Measurements from ENCODE around the gene TRIP12. TPM values are rescaled to one million over a fixed set of nuclear protein-coding genes. Genes with fewer than 3 reads are reported as not detected.
"Not testable (repeated sequence)": the region's sequence is repeated elsewhere in the genome, so short reads cannot be mapped to it uniquely, and the experiment has no call there.

Gene TRIP12
- total RNA-seq, 2 donors from 2014 or later: 77.6 to 170 TPM

DNA sequence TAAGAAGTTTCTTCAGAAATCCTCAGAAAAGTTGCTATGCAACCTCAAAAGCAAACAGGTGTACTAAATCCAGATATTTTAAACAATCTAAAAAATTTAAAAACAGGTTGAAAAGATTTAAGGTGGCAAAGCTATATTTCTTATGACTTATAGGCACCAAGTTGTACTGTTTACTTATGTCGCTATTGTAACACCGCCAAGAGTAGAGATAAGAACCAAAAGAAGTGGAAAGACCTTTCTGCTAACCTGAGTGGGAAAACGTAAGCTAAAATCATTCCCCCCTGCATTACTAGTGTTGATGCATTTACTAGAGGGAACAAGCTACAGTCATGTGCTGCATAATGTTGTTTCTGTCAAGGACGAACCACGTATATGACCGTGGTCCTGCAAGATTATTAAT, 83.1 kb downstream of the TRIP12 start:
- H3K27ac ChIP-seq: no peak overlapping the region
- no peaks in the 10 kb centered on the region for H3K9me3 ChIP-seq
- ATAC-seq (no peak), DNase-seq (no peak)
- peaks cover 5% of the 10 kb centered on the region for H3K4me1 ChIP-seq
- TF ChIP-seq, protein P1, sequence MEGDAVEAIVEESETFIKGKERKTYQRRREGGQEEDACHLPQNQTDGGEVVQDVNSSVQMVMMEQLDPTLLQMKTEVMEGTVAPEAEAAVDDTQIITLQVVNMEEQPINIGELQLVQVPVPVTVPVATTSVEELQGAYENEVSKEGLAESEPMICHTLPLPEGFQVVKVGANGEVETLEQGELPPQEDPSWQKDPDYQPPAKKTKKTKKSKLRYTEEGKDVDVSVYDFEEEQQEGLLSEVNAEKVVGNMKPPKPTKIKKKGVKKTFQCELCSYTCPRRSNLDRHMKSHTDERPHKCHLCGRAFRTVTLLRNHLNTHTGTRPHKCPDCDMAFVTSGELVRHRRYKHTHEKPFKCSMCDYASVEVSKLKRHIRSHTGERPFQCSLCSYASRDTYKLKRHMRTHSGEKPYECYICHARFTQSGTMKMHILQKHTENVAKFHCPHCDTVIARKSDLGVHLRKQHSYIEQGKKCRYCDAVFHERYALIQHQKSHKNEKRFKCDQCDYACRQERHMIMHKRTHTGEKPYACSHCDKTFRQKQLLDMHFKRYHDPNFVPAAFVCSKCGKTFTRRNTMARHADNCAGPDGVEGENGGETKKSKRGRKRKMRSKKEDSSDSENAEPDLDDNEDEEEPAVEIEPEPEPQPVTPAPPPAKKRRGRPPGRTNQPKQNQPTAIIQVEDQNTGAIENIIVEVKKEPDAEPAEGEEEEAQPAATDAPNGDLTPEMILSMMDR (IDR thresholded peaks at IDR 0.05): no peak
- no peak for TF ChIP-seq POLR2A (IDR thresholded peaks at IDR 0.05)
- H3K36me3 ChIP-seq (replicated peaks in 1 of 2; ENCODE audit: insufficient read depth in 1 of 2, low read depth in 2 of 2): peaks cover 0 to 9% of the 10 kb centered on the region in 2 donors
- 46 to 60% methylated on average over 6 of the region's 6 CpGs for WGBS, 2 donors
- H3K27me3 ChIP-seq: no peaks in the 10 kb centered on the region
- H3K4me3 ChIP-seq: no peak overlapping the region
- intact Hi-C loops (cut with DNase I): no loop called here

DNA sequence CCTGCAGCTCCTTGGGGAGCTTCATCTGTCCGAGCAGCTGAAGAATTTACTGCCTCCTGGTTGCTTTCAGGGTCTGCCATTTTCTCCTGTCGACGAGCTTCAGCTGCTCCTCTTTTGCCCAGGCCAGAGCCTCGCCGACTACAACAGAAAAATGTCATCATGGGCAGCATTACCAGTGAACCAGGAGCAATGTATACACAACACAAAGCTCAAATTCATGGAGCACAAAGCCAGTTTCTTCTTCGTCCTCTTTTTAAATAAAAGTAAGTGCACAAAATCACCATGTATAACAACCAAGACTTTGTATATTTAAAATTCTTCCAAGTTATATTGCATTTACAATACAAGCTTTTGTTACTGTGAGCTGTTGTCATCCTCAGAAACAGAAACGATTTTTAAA, 85.0 kb downstream of the TRIP12 start:
- Histone ChIP-seq H3K36me3 (replicated peaks in 1 of 2; ENCODE audit: insufficient read depth in 1 of 2, low read depth in 2 of 2) (peaks cover 0 to 9% of the 10 kb centered on the region in 2 donors), H3K9me3 (no peaks in the 10 kb centered on the region), H3K4me3 (no peak overlapping the region), H3K27ac (no peak overlapping the region), H3K4me1 (peaks cover 5% of the 10 kb centered on the region), H3K27me3 (no peaks in the 10 kb centered on the region)
- WGBS, 2 donors: 88 to 91% methylated on average over 7 of the region's 7 CpGs
- DNase-seq: no peak
- no peak for ATAC-seq
- intact Hi-C loops (cut with DNase I): no loop called here
- TF ChIP-seq, protein P1 (IDR thresholded peaks at IDR 0.05): no peak
- TF ChIP-seq POLR2A (IDR thresholded peaks at IDR 0.05): no peak

DNA sequence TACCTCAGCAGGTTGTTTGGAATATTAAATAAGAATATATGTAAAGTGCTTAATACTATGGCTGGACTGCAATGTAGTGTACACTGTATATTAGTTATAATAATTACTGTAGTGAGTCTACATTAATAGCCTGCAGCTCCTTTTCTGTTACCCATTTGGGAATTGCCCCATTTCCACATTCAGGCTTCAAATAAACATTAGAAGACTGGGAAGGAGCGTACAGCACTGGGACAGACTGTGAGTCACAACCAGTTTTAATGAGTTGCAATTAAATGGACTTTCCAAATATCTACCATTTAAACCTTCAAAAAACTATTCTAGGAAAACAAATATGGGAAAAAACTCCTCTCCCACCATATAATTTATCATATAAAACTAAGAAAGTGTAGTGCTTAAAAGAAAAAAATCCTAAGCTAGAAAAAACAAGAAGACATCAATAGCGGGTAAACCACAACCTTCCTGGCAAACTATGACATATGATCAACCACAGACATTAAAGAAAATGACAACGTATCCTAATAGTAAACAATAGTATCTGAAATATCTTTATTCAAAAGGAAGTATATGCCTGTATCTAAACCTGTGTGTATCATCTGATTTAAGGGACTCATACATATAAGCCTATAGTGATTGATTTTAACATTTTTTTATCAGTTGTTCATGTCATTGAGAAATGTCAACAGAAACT, 86.1 kb downstream of the TRIP12 start:
- no peak overlapping the region for H3K4me3 ChIP-seq
- DNase-seq: no peak
- H3K36me3 ChIP-seq (replicated peaks in 1 of 2; ENCODE audit: insufficient read depth in 1 of 2, low read depth in 2 of 2): peaks cover 0 to 9% of the 10 kb centered on the region in 2 donors
- 72 to 88% methylated on average over 3 of the region's 3 CpGs for WGBS, 2 donors
- peaks cover 5% of the 10 kb centered on the region for H3K4me1 ChIP-seq
- no peak for ATAC-seq
- intact Hi-C loops (cut with DNase I): no loop called here
- no peaks in the 10 kb centered on the region for H3K27me3 ChIP-seq
- TF ChIP-seq POLR2A (IDR thresholded peaks at IDR 0.05): no peak
- TF ChIP-seq, protein P1 (IDR thresholded peaks at IDR 0.05): no peak
- no peaks in the 10 kb centered on the region for H3K9me3 ChIP-seq
- no peak overlapping the region for H3K27ac ChIP-seq

DNA sequence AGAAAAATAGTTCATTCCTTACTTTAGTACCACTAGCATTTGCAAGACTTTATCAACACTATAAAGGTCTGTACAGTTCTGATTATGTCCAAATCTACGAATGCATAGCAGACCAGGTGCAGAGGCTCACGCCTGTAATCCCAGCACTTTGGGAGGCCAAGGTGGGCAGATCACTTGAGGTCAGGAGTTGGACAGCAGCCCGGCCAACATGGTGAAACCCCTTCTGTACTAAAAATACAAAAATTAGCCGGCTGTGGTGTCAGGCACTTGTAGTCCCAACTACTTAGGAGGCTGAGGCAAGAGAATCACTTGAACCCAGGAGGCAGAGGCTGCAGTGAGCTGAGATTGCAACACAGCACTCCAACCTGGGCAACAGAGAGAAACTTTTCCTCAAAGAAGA, 87.4 kb downstream of the TRIP12 start:
- DNase-seq; H3K9me3 ChIP-seq; H3K4me1 ChIP-seq; H3K27ac ChIP-seq; H3K4me3 ChIP-seq; H3K36me3 ChIP-seq (replicated peaks in 1 of 2; ENCODE audit: insufficient read depth in 1 of 2, low read depth in 2 of 2); intact Hi-C loops (cut with DNase I); ATAC-seq; H3K27me3 ChIP-seq: not testable (repeated sequence)
- 58 to 75% methylated on average over 4 of the region's 4 CpGs for WGBS, 2 donors

DNA sequence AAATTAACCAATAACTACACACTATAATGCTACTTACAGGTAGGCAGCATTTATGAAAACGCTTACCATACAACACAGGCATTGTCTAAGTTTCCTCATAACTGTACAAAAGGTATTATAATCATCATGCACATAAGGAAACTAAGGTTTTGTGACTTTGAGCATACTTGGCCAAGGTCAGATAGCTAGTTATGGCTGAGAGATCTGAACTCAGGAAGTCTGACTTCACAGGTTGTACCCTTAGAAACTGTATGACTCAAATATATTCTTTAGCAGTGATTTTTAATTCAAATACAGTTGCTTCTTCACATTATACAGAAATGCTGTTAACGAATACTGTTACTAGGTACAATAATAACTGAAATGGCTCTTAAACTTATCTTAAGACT, 89.3 kb downstream of the TRIP12 start:
- TF ChIP-seq, protein P1 (IDR thresholded peaks at IDR 0.05): no peak
- TF ChIP-seq POLR2A (IDR thresholded peaks at IDR 0.05): no peak
- no peaks in the 10 kb centered on the region for H3K4me1 ChIP-seq
- ATAC-seq (no peak), DNase-seq (no peak)
- intact Hi-C loops (cut with DNase I): no loop called here
- H3K4me3 ChIP-seq: no peak overlapping the region
- H3K27ac ChIP-seq: no peak overlapping the region
- H3K36me3 ChIP-seq (replicated peaks in 1 of 2; ENCODE audit: insufficient read depth in 1 of 2, low read depth in 2 of 2): peaks cover 0 to 14% of the 10 kb centered on the region in 2 donors
- no peaks in the 10 kb centered on the region for H3K27me3 ChIP-seq
- no peaks in the 10 kb centered on the region for H3K9me3 ChIP-seq
- 83 to 84% methylated on average over 2 of the region's 2 CpGs for WGBS, 2 donors
